ENCODE measurements around the gene CSPG4.
"Not testable (repeated sequence)": the region's sequence is repeated elsewhere in the genome, so short reads cannot be mapped to it uniquely, and the experiment has no call there.

CSPG4 gene

GRCh38 chr15:75640483-75641178, 72.0 kb downstream of the CSPG4 start:
- CTCF ChIA-PET, result interaction anchor here (0.7 to 2.9 kb wide), 5 partner anchors 86 to 273 kb away, joined by 3 to 9 read pairs (median 3); partner anchors contain the start of genes MAN2C1 and SIN3A

GRCh38 chr15:75639709-75640482, 72.8 kb downstream of the CSPG4 start, which contains the start of gene IMP3:
Gene IMP3 (minus strand): TSS chr15:75640224. CDS start chr15:75640168, 56 bp downstream.
- DNase-seq (ENCODE audit: extremely low spot score), result peak; percentile 96
- ChIA-PET CTCF (interaction anchor here (0.7 to 2.9 kb wide), 5 partner anchors 85 to 272 kb away, joined by 3 to 9 read pairs (median 3); partner anchors contain the start of genes MAN2C1 and SIN3A), POLR2A (interaction anchor here (0.7 to 7.3 kb wide), 33 partner anchors 10 to 441 kb away, joined by 3 to 99 read pairs (median 5); partner anchors contain the start of genes MAN2C1, PTPN9, SIN3A and SNUPN)

More at GRCh38 chr15:75640483-75641178, 72.0 kb downstream of the CSPG4 start:
- DNase-seq (ENCODE audit: extremely low spot score), result no peak
- TF ChIP-seq ZNF384 (IDR thresholded peaks at IDR 0.05), result no peak
- TF ChIP-seq L3MBTL2 (conservative IDR thresholded peaks at IDR 0.05), result peak; percentile 72
- POLR2A ChIA-PET, result interaction anchor here (0.7 to 7.3 kb wide), 31 partner anchors 9 to 442 kb away, joined by 3 to 99 read pairs (median 5); partner anchors contain the start of genes MAN2C1, PTPN9, SIN3A and SNUPN

GRCh38 chr15:75639191-75639708, 73.4 kb downstream of the CSPG4 start:
- POLR2A ChIA-PET, result interaction anchor here (0.6 to 7.3 kb wide), 28 partner anchors 8 to 526 kb away, joined by 3 to 99 read pairs (median 6); partner anchors contain the start of genes MAN2C1, PTPN9, SIN3A and SNUPN
- CTCF ChIA-PET, result interaction anchor here (0.9 to 2.9 kb wide), 9 partner anchors 8 to 271 kb away, joined by 3 to 9 read pairs (median 4); partner anchors contain the start of genes MAN2C1 and SNX33
- TF ChIP-seq TARDBP (IDR thresholded peaks at IDR 0.05), result no peak
- no peak for TF ChIP-seq PKNOX1 (IDR thresholded peaks at IDR 0.05)
- TF ChIP-seq CTBP1 (IDR thresholded peaks at IDR 0.05; ENCODE audit: borderline replicate concordance), result no peak
- TF ChIP-seq HDGF (IDR thresholded peaks at IDR 0.05; ENCODE audit: borderline replicate concordance), result no peak
- TF ChIP-seq LEF1 (IDR thresholded peaks at IDR 0.05; ENCODE audit: borderline replicate concordance), result no peak
- TF ChIP-seq FOXA1 (IDR thresholded peaks at IDR 0.05), result no peak
- TF ChIP-seq FOXM1 (IDR thresholded peaks at IDR 0.05; ENCODE audit: borderline replicate concordance), result no peak
- no peak for TF ChIP-seq L3MBTL2 (conservative IDR thresholded peaks at IDR 0.05)
- no peak for TF ChIP-seq ELF4 (IDR thresholded peaks at IDR 0.05)
- TF ChIP-seq BHLHE40 (IDR thresholded peaks at IDR 0.05; ENCODE audit: borderline replicate concordance), result no peak
- TF ChIP-seq NFRKB (IDR thresholded peaks at IDR 0.05), result no peak
- DNase-seq (ENCODE audit: extremely low spot score), result no peak

More at GRCh38 chr15:75639709-75640482, 72.8 kb downstream of the CSPG4 start, which contains the start of gene IMP3:
- TF ChIP-seq HDGF (IDR thresholded peaks at IDR 0.05; ENCODE audit: borderline replicate concordance), result no peak
- peak; percentile 90 for TF ChIP-seq L3MBTL2 (conservative IDR thresholded peaks at IDR 0.05)
- peak; percentile 70 for TF ChIP-seq ELF4 (IDR thresholded peaks at IDR 0.05)

- POLR2A ChIA-PET, result interaction anchor here (4.5 to 7.3 kb wide), 4 partner anchors 9 to 268 kb away, joined by 37 to 99 read pairs (median 70); partner anchors contain the start of genes MAN2C1, SIN3A, SNUPN and SNX33
- CTCF ChIA-PET, result interaction anchor here (0.8 to 1.6 kb wide), 8 partner anchors 10 to 269 kb away, joined by 3 to 8 read pairs (median 6); partner anchors contain the start of genes MAN2C1, SNUPN and SNX33
- DNase-seq (ENCODE audit: extremely low spot score), result no peak
- no peak for TF ChIP-seq TARDBP (IDR thresholded peaks at IDR 0.05)
- TF ChIP-seq L3MBTL2 (conservative IDR thresholded peaks at IDR 0.05), result no peak
- no peak for TF ChIP-seq ELF4 (IDR thresholded peaks at IDR 0.05)
- no peak for TF ChIP-seq NFRKB (IDR thresholded peaks at IDR 0.05)
- no peak for TF ChIP-seq SP1 (IDR thresholded peaks at IDR 0.05)
- no peak for TF ChIP-seq BHLHE40 (IDR thresholded peaks at IDR 0.05; ENCODE audit: borderline replicate concordance)
- TF ChIP-seq FOXM1 (IDR thresholded peaks at IDR 0.05; ENCODE audit: borderline replicate concordance), result no peak
- no peak for TF ChIP-seq CTBP1 (IDR thresholded peaks at IDR 0.05; ENCODE audit: borderline replicate concordance)
- no peak for TF ChIP-seq SUZ12 (IDR thresholded peaks at IDR 0.05)
- TF ChIP-seq LEF1 (IDR thresholded peaks at IDR 0.05; ENCODE audit: borderline replicate concordance), result no peak
- no peak for TF ChIP-seq FOXA1 (IDR thresholded peaks at IDR 0.05)
- no peak for TF ChIP-seq HDGF (IDR thresholded peaks at IDR 0.05; ENCODE audit: borderline replicate concordance)
- TF ChIP-seq FOXK2 (IDR thresholded peaks at IDR 0.05), result no peak
- no peak for TF ChIP-seq ZNF384 (IDR thresholded peaks at IDR 0.05)
Measured at GRCh38 chr15:75637245-75638009, 75.2 kb downstream of the CSPG4 start.

GRCh38 chr15:75636026-75636425, 76.6 kb downstream of the CSPG4 start:
- ChIA-PET POLR2A (interaction anchor here (1.1 to 7.3 kb wide), 4 partner anchors 9 to 267 kb away, joined by 3 to 93 read pairs (median 42); partner anchors contain the start of genes MAN2C1, SNUPN and SNX33), CTCF (interaction anchor here (0.7 kb wide), 1 partner anchor 1692 kb away, joined by 7 read pairs; no protein-coding TSS in a partner anchor)
- TF ChIP-seq ZNF384 (IDR thresholded peaks at IDR 0.05), result 0 out of 2 replicates have a peak, but pooled peaks have one; percentile 4
- TF ChIP-seq CTBP1 (IDR thresholded peaks at IDR 0.05; ENCODE audit: borderline replicate concordance), result no peak
- DNase-seq (ENCODE audit: extremely low spot score), result no peak

- POLR2A ChIA-PET, result interaction anchor here (1.6 to 1.7 kb wide), 2 partner anchors 8 to 55 kb away, joined by 6 to 10 read pairs; partner anchors contain the start of genes PTPN9 and SNUPN
- CTCF ChIA-PET, result interaction anchor here (0.7 kb wide), 1 partner anchor 24 kb away, joined by 4 read pairs; no protein-coding TSS in a partner anchor
- not testable (repeated sequence) for DNase-seq (ENCODE audit: extremely low spot score)
Measured at GRCh38 chr15:75633922-75634321, 78.7 kb downstream of the CSPG4 start.

All from HEK293T (cell line).